NCI-H146 treated with DMSO at 0.1 percent for 48 hours (cell line): ENCODE results near the gene HAO2.
"Not testable (repeated sequence)": the region's sequence is repeated elsewhere in the genome, so short reads cannot be mapped to it uniquely, and the experiment has no call there.

Source experiments
- DNase-seq: peaks from one replicate; lab custom pipeline; 2025; ENCODE audit not compliant: unreplicated experiment; lab: John Stamatoyannopoulos, UW

The HAO2 gene

GRCh38 chr1:119368554-119368953, at the start of gene HAO2:
HAO2 (plus strand) TSS chr1:119368785; CDS start chr1:119381086, 12,301 bp downstream.
- DNase-seq = no peak

GRCh38 chr1:119320100-119320499, 48.5 kb upstream of the HAO2 start:
- DNase-seq = no peak

GRCh38 chr1:119321666-119322419, 46.7 kb upstream of the HAO2 start:
- DNase-seq = no peak

GRCh38 chr1:119323216-119323982, 45.2 kb upstream of the HAO2 start:
- DNase-seq = no peak

GRCh38 chr1:119324198-119324597, 44.4 kb upstream of the HAO2 start:
- no peak for DNase-seq

GRCh38 chr1:119326251-119326650, 42.3 kb upstream of the HAO2 start:
- no peak for DNase-seq

GRCh38 chr1:119327094-119327449, 41.5 kb upstream of the HAO2 start:
- DNase-seq = no peak

GRCh38 chr1:119327450-119328155, 41.0 kb upstream of the HAO2 start:
- peak; percentile 41 for DNase-seq

- no peak for DNase-seq
Observed at GRCh38 chr1:119329541-119330461, 38.8 kb upstream of the HAO2 start.

- DNase-seq = no peak
Observed at GRCh38 chr1:119330466-119331189, 38.0 kb upstream of the HAO2 start.

- no peak for DNase-seq
Observed at GRCh38 chr1:119331190-119331515, 37.4 kb upstream of the HAO2 start.

GRCh38 chr1:119331915-119332314, 36.7 kb upstream of the HAO2 start:
- DNase-seq = no peak

- no peak for DNase-seq
Observed at GRCh38 chr1:119332622-119333021, 36.0 kb upstream of the HAO2 start.

GRCh38 chr1:119333163-119333896, 35.3 kb upstream of the HAO2 start:
- no peak for DNase-seq

- not testable (repeated sequence) for DNase-seq
Observed at GRCh38 chr1:119333897-119334250, 34.7 kb upstream of the HAO2 start.

GRCh38 chr1:119336848-119337247, 31.7 kb upstream of the HAO2 start:
- no peak for DNase-seq

- no peak for DNase-seq
Observed at GRCh38 chr1:119338004-119338403, 30.6 kb upstream of the HAO2 start.

GRCh38 chr1:119338757-119339156, 29.8 kb upstream of the HAO2 start:
- DNase-seq = no peak

GRCh38 chr1:119340861-119341261, 27.7 kb upstream of the HAO2 start:
- no peak for DNase-seq
